GM18520 (cell line): ENCODE data around the gene ERG.

ENCODE experiments used
- ATAC-seq: cut with Tn5 transposase; IDR thresholded peaks from one replicate; pipeline ENCODE4 v1.9.1; 2021; ENCODE audit not compliant: unreplicated experiment

ERG gene

DNA sequence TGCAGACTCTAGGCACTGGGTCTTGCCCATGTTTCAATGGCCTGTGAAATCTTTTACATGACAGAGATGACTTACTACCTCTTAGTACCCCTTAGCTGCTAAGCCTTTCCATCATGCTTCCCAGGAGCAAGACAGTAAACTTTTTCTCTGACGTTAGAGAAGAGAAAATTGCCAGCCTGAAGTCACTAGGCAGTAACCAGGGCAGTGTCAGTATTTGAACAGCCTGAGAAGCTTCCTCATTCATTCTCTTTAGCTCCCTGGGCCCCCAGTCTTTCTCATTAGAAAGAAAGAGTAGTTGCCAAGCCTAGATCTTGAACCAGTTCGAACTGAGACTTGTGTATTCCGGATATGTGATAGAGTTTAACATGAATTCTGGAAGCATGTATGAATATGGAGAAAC is 99.2 kb downstream of the ERG start:
- no peak for ATAC-seq

GRCh38 chr21:38396325-38396724 is 102.0 kb downstream of the ERG start:
- ATAC-seq: no peak

GRCh38 chr21:38395581-38395980 is 102.7 kb downstream of the ERG start:
- no peak for ATAC-seq

DNA sequence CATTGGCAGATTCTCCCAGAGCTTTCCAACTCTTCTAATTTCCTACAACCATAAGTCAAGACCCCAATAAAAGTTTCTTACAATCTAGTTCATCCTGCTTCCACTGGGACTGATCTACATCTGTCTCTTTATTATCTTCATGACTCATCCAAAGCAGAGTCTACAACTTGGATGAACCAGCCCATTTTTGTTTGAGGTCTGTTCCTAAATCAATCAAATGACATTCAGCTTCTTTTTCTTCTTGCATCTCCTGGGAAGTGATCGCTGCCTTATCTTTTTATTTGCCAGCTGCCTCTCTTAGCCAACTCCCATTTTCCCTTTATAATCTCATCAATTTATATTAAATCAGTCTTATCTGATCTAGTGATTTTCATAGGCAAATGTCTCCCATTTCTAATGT is 105.6 kb downstream of the ERG start:
- ATAC-seq: no peak

- ATAC-seq: no peak
Observed at GRCh38 chr21:38389896-38390295, 108.4 kb downstream of the ERG start.

GRCh38 chr21:38389354-38389676 is 109.0 kb downstream of the ERG start:
- no peak for ATAC-seq

- ATAC-seq: no peak
Observed at GRCh38 chr21:38388647-38389353, 109.5 kb downstream of the ERG start.

GRCh38 chr21:38388203-38388602 is 110.1 kb downstream of the ERG start:
- ATAC-seq: no peak

DNA sequence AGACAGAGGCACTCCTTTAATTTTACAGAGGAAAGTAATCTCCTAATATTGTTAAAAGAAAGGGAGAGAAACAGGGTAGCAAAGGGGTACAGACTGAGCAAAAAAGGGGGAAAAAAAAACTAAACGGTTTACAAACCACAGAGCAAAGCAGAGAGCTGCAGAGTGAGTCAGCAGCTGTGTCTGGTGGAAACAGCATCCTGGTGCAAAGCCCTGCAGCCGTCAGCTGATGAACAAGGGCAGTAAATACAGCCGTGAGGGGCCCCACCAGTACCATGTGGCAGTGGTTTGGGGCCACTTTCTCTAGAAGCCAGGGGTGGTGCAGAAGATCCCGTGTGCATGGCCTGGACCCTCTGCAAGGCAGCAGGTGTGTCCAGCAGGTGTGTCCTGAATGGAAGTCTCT is 111.3 kb downstream of the ERG start:
- ATAC-seq: no peak

DNA sequence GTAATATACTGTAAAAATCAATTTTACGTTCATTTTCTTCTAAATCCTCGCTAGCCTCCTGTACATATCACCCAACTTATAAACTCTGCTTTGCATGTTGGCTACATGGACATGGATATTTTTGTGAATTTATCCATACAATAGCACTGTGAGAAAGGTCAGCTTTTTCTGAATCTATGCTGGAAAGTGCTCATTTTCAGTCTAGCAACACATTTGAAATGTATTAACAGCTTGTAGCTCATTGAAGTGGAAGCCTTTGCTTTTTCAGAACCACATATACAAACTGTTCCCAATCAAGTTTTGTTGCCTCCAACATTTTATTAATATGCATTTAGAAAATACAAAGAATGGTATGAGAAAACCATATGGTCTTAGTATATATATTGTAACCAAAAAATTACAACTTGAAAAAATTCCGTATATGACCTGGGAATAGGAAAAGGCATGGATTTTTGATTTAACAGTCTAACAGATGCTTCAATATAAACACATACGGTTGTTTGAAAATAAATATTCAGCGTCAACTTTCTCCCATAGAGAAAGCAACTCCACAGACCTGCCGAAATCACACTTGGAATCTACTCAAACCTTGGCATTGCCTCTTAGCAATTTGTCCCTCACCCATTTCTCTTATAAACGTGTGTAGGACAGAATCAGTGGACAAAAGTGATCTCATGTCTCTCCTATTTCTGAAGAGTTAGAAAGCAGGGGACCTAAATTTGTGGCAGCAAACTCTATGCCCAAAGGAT is 112.7 kb downstream of the ERG start:
- no peak for ATAC-seq

- no peak for ATAC-seq
Observed at GRCh38 chr21:38384675-38385426, 113.4 kb downstream of the ERG start.

DNA sequence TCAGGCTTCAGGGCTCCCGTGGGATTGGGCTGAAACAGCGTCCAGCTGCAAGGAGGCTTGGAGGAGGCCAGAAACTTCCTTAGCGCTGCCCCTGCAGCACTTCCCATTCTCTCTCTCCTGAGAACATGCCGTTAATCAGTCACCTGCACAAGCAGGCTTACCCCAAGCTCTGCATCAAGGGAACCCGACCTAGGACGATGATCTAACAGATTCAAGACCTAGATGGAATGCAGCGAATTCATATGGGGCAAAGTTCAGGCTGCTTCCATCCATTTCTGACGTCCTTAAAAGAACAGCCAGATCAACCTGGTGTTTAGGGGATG is 114.1 kb downstream of the ERG start:
- no peak for ATAC-seq

GRCh38 chr21:38383411-38384237 is 114.7 kb downstream of the ERG start:
- ATAC-seq: no peak

- no peak for ATAC-seq
Observed at GRCh38 chr21:38380481-38381137, 117.7 kb downstream of the ERG start.

GRCh38 chr21:38379147-38379546 is 119.1 kb downstream of the ERG start:
- no peak for ATAC-seq

DNA sequence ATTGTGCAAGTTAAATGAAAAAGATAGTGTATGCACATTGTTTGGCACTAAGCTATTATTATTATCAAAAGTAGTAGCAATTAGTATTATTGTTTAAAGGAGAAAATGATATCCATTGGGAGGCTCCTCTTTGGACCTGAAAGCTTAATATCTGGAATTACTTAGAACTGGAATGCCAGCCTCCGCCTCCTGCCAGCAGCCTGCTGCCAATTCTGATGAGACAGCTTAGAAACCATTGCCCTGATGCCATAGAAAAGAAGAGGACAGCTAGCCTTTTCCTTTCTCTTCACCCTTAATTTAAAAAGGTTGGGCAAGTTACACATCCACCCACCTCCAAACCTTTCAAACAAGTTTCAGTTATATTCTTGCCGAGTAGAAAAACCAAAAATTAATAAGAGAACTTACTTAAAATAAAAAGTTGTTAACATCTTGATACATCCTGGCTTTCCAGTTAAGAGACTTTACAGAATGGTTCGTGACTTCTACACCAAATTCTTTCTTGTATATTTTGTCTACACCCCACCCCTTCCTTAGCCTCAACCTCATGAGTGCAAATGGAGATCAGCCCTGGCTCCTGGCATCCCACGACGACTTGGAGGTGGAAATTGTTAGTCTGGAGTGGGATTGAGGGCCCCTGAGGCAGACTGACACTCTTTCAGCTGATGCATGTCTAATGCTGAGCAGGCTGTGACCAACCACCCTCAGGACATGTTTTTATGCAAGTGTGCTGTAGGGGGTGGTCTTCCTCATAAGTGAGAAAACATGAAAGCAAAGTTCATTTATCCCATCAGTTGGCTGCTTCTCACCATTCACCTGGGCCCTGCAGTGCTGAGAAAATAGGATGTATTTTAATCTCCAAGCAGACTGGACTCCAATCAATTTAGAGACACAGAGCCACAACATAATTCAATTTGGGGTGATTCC is 120.8 kb downstream of the ERG start:
- no peak for ATAC-seq

GRCh38 chr21:38376693-38377092 is 121.6 kb downstream of the ERG start:
- no peak for ATAC-seq

- ATAC-seq: no peak
Observed at GRCh38 chr21:38376235-38376634, 122.0 kb downstream of the ERG start.

DNA sequence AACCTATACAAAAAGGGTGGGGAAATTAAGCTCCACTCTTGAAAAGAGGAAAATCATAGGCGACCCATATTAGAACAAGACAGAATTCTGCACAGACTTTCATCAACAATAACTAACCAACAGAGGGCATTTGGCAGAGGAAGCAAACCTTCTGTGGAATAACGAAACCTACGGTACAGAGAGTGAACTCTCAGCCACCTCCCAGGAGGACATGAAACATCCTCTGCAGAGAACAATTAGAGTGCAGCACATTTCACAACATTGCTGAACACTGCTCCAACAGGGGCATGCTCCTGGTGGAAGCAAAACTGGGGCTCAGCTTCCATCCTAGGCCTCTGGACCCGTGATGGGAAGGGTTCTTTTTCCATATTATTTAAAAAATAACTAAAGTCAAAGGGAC is 130.6 kb downstream of the ERG start:
- no peak for ATAC-seq

DNA sequence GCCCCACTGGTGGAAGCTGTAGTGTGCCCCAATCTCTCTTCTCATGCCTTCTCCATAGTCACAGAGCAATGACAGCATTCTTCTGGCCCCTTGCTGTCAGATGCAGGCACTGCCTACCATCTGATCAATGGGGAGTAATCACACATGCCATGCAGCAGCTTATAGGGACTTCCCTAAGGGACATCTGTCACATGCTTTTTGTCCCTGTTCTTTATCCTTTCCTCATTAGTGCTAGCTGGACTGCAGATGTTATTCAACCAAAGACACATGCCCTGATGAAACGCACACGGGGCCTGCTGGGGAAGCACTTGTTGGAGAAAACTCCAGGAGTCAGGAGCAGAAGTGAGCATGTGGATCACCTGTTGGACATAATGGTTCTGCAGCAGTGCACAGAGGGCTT is 132.8 kb downstream of the ERG start:
- no peak for ATAC-seq
